HG02840 (cell line): ENCODE data around the gene BBC3.
"Not testable (repeated sequence)": the region's sequence is repeated elsewhere in the genome, so short reads cannot be mapped to it uniquely, and the experiment has no call there.

Experiments used
- ATAC-seq: cut with Tn5 transposase; IDR thresholded peaks from one replicate; pipeline ENCODE4 v1.9.1; 2021; ENCODE audit warnings: mild to moderate bottlenecking, moderate library complexity, moderate number of reproducible peaks; ENCODE audit not compliant: unreplicated experiment, low FRiP score

BBC3 gene

GRCh38 chr19:47230921-47231214 is at the start of gene BBC3:
Gene BBC3 (minus strand): TSS chr19:47231199. CDS start chr19:47228431, 2,768 bp downstream.
- no peak for ATAC-seq

GRCh38 chr19:47280183-47280797 is 49.3 kb upstream of the BBC3 start:
- ATAC-seq: no peak

GRCh38 chr19:47276513-47276912 is 45.5 kb upstream of the BBC3 start:
- ATAC-seq: not testable (repeated sequence)

- ATAC-seq: no peak
Observed at GRCh38 chr19:47275791-47276461, 44.9 kb upstream of the BBC3 start.

GRCh38 chr19:47274891-47275761 is 44.1 kb upstream of the BBC3 start:
- ATAC-seq: peak; percentile 28

GRCh38 chr19:47274071-47274890 is 43.3 kb upstream of the BBC3 start, which contains the start of gene INAFM1:
Gene INAFM1 (plus strand): TSS chr19:47274885. CDS start chr19:47274920, 35 bp downstream.
- ATAC-seq: peak; percentile 44

GRCh38 chr19:47273313-47274070 is 42.5 kb upstream of the BBC3 start:
- ATAC-seq: peak; percentile 51

- no peak for ATAC-seq
Observed at GRCh38 chr19:47272448-47273312, 41.7 kb upstream of the BBC3 start.

GRCh38 chr19:47271949-47272348 is 41.0 kb upstream of the BBC3 start:
- no peak for ATAC-seq

GRCh38 chr19:47270408-47270807 is 39.4 kb upstream of the BBC3 start:
- ATAC-seq: no peak

GRCh38 chr19:47269596-47269995 is 38.6 kb upstream of the BBC3 start:
- ATAC-seq: no peak

- no peak for ATAC-seq
Observed at GRCh38 chr19:47268028-47268427, 37.0 kb upstream of the BBC3 start.

GRCh38 chr19:47267350-47267759 is 36.4 kb upstream of the BBC3 start:
- no peak for ATAC-seq

- no peak for ATAC-seq
Observed at GRCh38 chr19:47266401-47266941, 35.5 kb upstream of the BBC3 start.

GRCh38 chr19:47264629-47265028 is 33.6 kb upstream of the BBC3 start:
- no peak for ATAC-seq

- ATAC-seq: not testable (repeated sequence)
Observed at GRCh38 chr19:47261946-47262793, 31.2 kb upstream of the BBC3 start.

- ATAC-seq: no peak
Observed at GRCh38 chr19:47260476-47260875, 29.5 kb upstream of the BBC3 start.
